NOMO-1 (cell line): ENCODE results near the gene LYL1.

Experiments
- DNase-seq, 2 experiments: peaks; one replicate each; lab custom pipeline; 2025; ENCODE audit not compliant: unreplicated experiment in 2 of 2; lab: John Stamatoyannopoulos, UW

Gene LYL1

GRCh38 chr19:13060964-13061927 is 41.4 kb downstream of the LYL1 start:
- peak; percentile 34 to 60 for DNase-seq

GRCh38 chr19:13060233-13060963 is 42.3 kb downstream of the LYL1 start:
- DNase-seq, result no peak

DNA sequence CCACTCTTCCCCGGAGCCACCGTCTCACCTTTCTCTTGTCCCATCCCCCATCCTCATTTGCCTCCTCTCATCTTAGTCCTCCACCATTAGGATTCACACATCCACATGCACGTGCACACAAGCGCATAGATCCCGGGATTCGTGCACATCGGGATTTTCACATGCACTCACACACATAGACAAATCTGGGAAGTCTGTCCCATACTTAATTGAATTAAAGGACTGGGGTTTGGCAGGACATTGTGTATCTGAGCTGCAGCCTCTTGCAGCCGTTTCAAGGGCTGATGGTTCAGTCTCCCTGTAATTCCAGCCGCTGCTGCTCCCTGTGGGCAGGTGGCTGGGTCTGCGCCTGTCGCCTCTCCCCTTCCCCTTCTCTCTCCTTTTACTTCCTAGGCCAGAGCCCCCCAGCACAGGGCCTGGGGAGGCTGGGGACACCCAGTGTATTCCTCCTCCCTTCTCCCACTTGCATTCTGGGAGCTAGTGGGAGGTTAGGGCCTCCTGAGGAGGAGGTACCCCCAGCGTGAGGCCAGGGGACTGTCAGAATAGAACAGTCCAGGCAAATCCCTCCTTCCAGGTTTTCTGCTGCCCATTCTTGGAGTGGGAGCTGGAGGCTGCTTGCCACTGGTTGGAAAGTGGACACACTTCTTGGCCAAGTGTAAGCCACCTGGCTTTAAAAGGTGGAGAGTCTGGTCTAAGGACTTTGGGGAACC is 43.6 kb downstream of the LYL1 start:
- no peak for DNase-seq

DNA sequence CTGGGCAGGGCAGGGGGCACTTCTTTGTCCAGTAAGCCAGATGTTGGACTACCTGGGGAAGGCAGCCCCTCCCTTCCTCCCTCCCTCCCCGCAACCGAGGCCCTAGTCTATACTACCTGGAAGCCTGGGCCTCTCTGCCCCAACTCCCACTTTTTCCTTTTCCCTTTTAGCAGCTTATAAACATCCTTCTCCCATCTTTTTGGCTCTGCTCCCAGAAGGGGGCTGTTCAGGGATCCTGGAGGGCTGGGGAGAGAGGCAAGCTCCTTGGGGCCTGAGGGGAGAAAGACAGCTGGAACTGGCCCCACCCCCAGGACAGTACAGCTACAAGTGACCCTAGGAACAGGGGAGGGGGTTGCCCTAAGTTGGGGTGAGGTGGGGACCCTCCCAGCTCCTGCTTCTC is 44.9 kb downstream of the LYL1 start:
- no peak for DNase-seq

DNA sequence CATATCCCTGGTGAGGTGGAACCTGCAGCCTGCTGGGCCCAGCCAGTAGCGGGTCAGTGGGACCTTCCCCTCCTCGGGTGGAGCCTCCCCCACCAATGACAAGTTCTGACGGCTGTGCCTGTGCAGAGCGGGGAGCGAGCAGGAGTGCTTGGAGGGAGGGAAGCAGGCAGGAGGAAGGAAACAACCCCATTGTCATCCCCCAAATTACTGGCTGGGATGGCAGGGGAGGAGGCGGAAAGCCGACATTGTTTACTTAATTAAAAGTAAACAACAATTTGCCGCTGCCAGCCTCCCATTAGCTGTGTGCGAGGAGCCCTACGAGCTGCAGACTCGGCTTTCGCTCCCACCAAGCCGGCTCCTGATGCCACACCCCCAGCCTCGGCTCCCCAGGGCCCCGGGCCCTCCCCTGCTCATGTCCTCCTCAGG is 45.5 kb downstream of the LYL1 start:
- DNase-seq, result no peak

DNA sequence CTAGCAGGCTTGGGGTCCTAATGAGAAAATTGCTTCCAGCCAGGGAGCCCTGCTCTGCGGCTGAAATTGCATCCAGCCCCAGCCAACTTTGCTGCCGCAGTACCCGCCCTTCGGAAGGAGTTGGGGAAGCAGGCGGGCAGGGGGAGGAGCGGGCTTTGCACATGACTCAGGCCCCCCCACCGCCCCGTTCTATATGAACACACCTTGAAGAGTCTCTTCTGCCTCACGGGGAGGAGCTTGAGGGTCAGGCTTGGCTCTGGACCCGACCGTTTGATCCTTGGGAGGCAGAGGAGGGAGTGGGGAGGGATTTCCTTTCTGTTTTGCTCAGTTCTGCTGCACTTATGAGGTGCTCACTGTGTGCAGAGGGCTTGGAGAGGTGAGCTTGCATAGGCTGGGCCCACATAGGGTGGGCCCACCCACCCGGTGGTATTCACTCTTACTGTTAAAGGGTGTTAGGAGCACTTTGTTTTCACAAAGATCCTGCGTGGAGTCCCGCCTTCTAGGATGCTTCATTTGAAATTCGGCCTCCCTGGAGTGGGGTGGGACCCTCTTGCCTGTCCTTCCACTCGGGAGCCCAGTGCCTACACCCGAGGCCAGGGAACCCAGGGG is 46.5 kb downstream of the LYL1 start:
- DNase-seq, result no peak

DNA sequence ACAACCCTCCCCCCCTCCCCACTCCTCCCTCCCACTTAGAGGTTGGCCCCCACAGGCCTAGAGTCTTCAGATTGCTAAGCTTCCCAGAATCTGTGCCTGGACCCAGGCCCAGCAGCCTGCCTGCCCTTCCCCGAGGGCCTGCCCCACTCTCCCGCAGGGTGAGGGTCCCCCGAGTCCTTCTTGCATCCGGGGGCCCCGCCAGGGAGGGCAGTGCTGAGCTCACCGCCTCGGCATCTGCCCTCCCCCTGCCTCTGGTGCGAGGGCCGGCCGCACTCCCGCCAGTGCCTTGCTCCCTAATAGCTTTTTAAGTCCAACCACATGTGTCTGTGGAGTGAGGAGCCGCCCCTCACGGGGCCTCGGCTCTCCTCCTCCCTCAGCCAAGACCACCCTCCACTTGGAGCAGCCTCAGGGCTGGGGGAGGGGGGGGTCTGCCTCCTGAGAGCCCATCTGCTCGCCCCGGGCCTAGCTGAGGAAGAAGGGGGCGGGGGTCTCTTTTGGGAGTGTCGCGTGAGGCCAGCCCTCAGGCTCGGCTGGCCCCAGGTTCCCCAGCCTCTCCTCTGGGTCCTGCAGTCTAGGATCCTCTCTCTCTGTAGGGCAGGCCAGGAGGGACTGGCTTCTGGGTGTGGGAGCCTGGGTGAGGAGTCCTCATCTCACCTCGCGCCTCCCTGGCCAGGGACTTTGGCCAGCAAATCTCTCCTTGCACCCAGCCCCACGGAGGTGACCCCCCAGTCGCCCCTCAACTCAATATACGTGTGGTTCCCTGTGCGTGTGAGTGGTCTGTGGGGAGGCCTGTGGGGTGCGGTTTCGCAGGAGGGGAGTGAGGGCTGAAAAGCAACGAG is 47.2 kb downstream of the LYL1 start:
- DNase-seq, result no peak

DNA sequence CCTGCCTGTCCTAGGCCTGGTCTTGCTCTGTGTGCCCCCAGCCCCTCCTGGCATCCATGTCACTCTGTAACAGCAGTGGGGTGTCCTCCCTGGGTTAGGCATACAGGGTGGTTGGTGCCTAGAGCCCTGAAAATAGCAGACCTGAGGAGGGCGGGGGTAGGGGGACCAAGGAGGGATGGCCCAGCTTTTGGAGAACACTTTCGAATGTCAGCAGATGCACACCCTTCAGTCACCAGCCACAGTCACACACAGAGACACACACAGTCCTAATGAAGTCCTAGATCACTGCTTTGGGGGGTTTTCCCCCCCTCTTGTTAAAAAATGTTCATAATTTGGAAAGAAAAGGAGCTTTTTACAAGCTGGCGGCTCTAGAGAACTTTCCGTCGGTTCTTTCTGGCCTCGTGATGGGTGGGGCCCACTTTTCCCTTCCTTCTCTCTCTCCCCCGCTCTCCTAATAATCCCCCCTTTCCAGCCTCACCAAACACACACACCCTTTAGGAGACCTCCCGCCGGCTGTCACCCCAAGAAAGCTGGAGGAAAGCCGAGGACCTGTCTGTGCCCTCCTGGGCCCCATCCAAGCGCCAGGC is 47.9 kb downstream of the LYL1 start:
- no peak for DNase-seq

DNA sequence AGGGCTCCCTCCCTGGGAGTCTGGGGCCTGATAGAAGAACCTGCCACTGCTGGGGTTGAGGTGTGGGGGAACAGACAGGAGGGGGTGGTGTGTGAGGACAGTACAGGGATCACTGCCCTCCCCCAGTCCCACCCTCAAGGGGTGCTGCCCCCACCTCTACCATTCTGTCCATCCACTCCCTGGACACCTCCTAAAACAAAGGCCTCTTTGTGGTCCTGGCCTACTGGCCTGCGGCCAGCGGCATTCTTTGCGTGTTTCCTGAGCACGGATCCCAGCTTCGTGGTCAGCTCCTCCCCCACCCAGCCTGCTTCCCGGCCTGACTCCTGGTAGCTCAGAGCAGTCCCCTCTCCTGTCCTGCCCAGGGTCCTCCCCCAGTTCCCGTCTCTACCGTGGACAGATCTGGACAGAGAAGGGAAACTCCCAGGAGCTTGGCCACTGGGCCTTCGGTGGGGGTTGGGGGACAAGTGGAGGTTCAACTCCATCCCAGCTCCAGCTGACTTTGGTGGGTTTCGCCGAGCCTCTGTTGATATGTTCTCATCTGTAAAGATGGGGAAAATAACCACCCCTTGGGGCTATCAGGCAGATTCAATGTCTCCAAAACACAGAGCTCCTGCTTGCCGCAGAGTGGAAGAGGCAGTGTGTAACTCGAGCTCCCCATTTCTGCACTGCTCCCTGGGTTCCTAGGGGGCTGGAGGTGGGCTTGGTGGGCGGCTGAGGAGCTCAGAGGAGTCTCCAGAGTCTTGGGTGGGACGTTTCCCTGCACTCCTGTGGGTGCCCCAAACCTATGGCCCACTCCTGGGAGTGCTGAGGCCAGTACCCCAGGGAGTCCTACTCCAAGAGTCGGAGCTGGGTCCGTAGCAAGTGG is 48.7 kb downstream of the LYL1 start:
- no peak for DNase-seq

DNA sequence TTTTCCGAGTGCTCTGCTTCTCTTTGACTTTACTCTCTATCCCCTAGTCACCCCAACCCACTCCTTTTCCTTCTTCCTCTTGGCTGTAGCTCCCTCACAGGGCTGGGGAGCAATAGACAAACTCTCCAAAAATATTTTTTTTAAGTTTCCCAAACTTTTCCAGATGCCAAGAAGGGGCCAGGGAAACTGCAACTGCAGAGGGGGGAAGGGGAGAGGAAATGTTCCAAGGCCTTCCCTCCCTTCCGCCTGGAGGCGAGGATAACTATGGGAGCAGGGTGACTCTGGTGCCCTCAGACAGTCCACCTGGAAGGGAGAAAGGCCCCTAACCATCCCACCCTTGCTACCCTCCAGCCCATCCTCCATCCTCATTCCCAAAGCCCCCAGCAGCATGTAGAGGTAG is 49.4 kb downstream of the LYL1 start:
- DNase-seq, result no peak

DNA sequence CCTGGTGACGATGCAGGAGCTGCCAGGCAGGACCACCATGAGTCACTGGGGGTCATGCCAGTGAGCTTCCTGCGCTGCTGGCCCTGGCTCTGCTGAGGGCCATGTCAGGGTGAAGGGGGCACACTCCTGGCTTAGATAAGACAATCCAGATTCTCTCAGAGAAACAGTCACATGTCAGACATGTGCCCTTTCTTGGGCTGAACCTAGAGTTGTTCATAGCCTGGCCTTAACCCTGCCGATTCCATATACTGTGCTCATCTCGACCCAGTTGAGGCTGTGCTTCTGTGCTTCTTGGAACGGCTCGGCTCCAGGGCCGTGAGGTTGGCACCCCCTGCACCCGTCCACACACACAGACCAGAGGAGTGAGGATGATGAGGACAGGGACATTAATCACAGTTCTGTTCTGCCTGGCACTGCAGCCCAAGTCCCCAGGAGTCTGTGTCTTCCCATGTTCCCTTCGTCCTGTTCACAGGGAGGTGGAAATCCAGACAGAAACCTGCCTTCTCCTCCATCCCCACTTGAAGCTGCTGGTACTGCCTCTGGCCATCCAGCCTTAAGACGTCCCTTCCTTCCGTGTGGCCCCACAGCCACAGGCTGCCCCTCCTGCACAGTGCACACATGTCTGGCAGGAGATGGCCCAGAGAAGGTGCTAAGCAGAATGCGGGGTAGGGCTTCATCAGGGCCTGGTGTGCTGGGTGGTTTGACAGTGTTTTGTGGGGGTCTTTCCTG is 50.0 kb downstream of the LYL1 start:
- no peak for DNase-seq

GRCh38 chr19:13051557-13052165 is 51.0 kb downstream of the LYL1 start:
- DNase-seq, result no peak

GRCh38 chr19:13050274-13050673 is 52.4 kb downstream of the LYL1 start:
- no peak for DNase-seq
